ENCODE data around the gene CYB5D1. TPM values are rescaled to one million over a fixed set of nuclear protein-coding genes. Genes with fewer than 3 reads are reported as not detected.
"Not testable (repeated sequence)": the region's sequence is repeated elsewhere in the genome, so short reads cannot be mapped to it uniquely, and the experiment has no call there.

Gene CYB5D1
- 1 to 10 TPM; 7.3 to 7.9 TPM for total RNA-seq

- no peaks in the 10 kb centered on the region for H3K9me3 Mint-ChIP-seq
- H3K4me1 Mint-ChIP-seq, result peaks cover 26% of the 10 kb centered on the region
- ATAC-seq (ENCODE audit: low read depth) (peak; percentile 42), DNase-seq (peak; percentile 85)
- no peak within 1 kb of the TSS for H3K4me3 Mint-ChIP-seq
- peaks cover 7% of the 10 kb centered on the region for H3K36me3 Mint-ChIP-seq
- H3K27ac Mint-ChIP-seq, result no peak within 1 kb of the TSS
- H3K27me3 Mint-ChIP-seq, result no peaks in the 10 kb centered on the region
- POLR2A ChIA-PET, result interaction anchor here (0.6 to 1.7 kb wide), 13 partner anchors 11 to 315 kb away, joined by 3 to 21 read pairs (median 4); partner anchors contain the start of genes CNTROB, KDM6B and TRAPPC1
Observed at GRCh38 chr17:7857713-7858521, at the start of gene CYB5D1. Gene CYB5D1 (plus strand): TSS chr17:7858003. CDS start chr17:7858135, 132 bp downstream.

GRCh38 chr17:7809086-7809790, 48.6 kb upstream of the CYB5D1 start:
- Mint-ChIP-seq H3K27me3 (peaks cover 4% of the 10 kb centered on the region), H3K4me3 (no peak overlapping the region), H3K36me3 (no peaks in the 10 kb centered on the region), H3K4me1 (no peaks in the 10 kb centered on the region), H3K9me3 (no peaks in the 10 kb centered on the region), H3K27ac (no peak overlapping the region)
- no peak for DNase-seq
- POLR2A ChIA-PET, result no interaction called here
- ATAC-seq (ENCODE audit: low read depth), result no peak

- POLR2A ChIA-PET; DNase-seq; H3K27me3 Mint-ChIP-seq; H3K9me3 Mint-ChIP-seq; H3K4me1 Mint-ChIP-seq; H3K27ac Mint-ChIP-seq; H3K36me3 Mint-ChIP-seq; H3K4me3 Mint-ChIP-seq; ATAC-seq (ENCODE audit: low read depth): not testable (repeated sequence)
Observed at GRCh38 chr17:7809791-7810343, 47.9 kb upstream of the CYB5D1 start.

- peaks cover 4% of the 10 kb centered on the region for H3K27me3 Mint-ChIP-seq
- no peak overlapping the region for H3K4me3 Mint-ChIP-seq
- POLR2A ChIA-PET, result no interaction called here
- ATAC-seq (ENCODE audit: low read depth) (no peak), DNase-seq (no peak)
- H3K27ac Mint-ChIP-seq, result no peak overlapping the region
- no peaks in the 10 kb centered on the region for H3K4me1 Mint-ChIP-seq
- no peaks in the 10 kb centered on the region for H3K36me3 Mint-ChIP-seq
- H3K9me3 Mint-ChIP-seq, result no peaks in the 10 kb centered on the region
Observed at GRCh38 chr17:7811251-7811650, 46.6 kb upstream of the CYB5D1 start.

GRCh38 chr17:7814969-7815368, 42.8 kb upstream of the CYB5D1 start:
- H3K4me3 Mint-ChIP-seq, result no peak overlapping the region
- H3K9me3 Mint-ChIP-seq, result no peaks in the 10 kb centered on the region
- DNase-seq (no peak), ATAC-seq (ENCODE audit: low read depth) (no peak)
- H3K27me3 Mint-ChIP-seq, result no peaks in the 10 kb centered on the region
- H3K36me3 Mint-ChIP-seq, result no peaks in the 10 kb centered on the region
- no peak overlapping the region for H3K27ac Mint-ChIP-seq
- POLR2A ChIA-PET, result no interaction called here
- H3K4me1 Mint-ChIP-seq, result no peaks in the 10 kb centered on the region

- H3K36me3 Mint-ChIP-seq, result no peaks in the 10 kb centered on the region
- no peak overlapping the region for H3K4me3 Mint-ChIP-seq
- H3K27me3 Mint-ChIP-seq, result no peaks in the 10 kb centered on the region
- no peak for DNase-seq
- POLR2A ChIA-PET, result no interaction called here
- no peaks in the 10 kb centered on the region for H3K9me3 Mint-ChIP-seq
- ATAC-seq (ENCODE audit: low read depth), result no peak
- H3K27ac Mint-ChIP-seq, result no peak overlapping the region
- H3K4me1 Mint-ChIP-seq, result no peaks in the 10 kb centered on the region
Observed at GRCh38 chr17:7816926-7817642, 40.7 kb upstream of the CYB5D1 start.

- DNase-seq, result no peak
- no peaks in the 10 kb centered on the region for H3K4me1 Mint-ChIP-seq
- no peak overlapping the region for H3K27ac Mint-ChIP-seq
- H3K9me3 Mint-ChIP-seq, result no peaks in the 10 kb centered on the region
- POLR2A ChIA-PET, result no interaction called here
- no peak overlapping the region for H3K4me3 Mint-ChIP-seq
- no peak for ATAC-seq (ENCODE audit: low read depth)
- no peaks in the 10 kb centered on the region for H3K27me3 Mint-ChIP-seq
- no peaks in the 10 kb centered on the region for H3K36me3 Mint-ChIP-seq
Observed at GRCh38 chr17:7817643-7817964, 40.2 kb upstream of the CYB5D1 start.

GRCh38 chr17:7818026-7818425, 39.8 kb upstream of the CYB5D1 start:
- H3K9me3 Mint-ChIP-seq, result no peaks in the 10 kb centered on the region
- H3K27ac Mint-ChIP-seq, result no peak overlapping the region
- no peak overlapping the region for H3K4me3 Mint-ChIP-seq
- ATAC-seq (ENCODE audit: low read depth) (no peak), DNase-seq (no peak)
- no peaks in the 10 kb centered on the region for H3K36me3 Mint-ChIP-seq
- POLR2A ChIA-PET, result no interaction called here
- no peaks in the 10 kb centered on the region for H3K4me1 Mint-ChIP-seq
- no peaks in the 10 kb centered on the region for H3K27me3 Mint-ChIP-seq

GRCh38 chr17:7818746-7819645, 38.8 kb upstream of the CYB5D1 start:
- Mint-ChIP-seq H3K4me1 (no peaks in the 10 kb centered on the region), H3K36me3 (no peaks in the 10 kb centered on the region), H3K4me3 (no peak overlapping the region), H3K27ac (no peak overlapping the region), H3K27me3 (no peaks in the 10 kb centered on the region), H3K9me3 (no peaks in the 10 kb centered on the region)
- ATAC-seq (ENCODE audit: low read depth) (no peak), DNase-seq (no peak)
- POLR2A ChIA-PET, result no interaction called here

GRCh38 chr17:7820231-7820630, 37.6 kb upstream of the CYB5D1 start:
- Mint-ChIP-seq H3K27ac (peak overlapping the region; percentile 24), H3K27me3 (peaks cover 3% of the 10 kb centered on the region), H3K4me3 (no peak overlapping the region), H3K36me3 (no peaks in the 10 kb centered on the region), H3K4me1 (peaks cover 2% of the 10 kb centered on the region), H3K9me3 (no peaks in the 10 kb centered on the region)
- ATAC-seq (ENCODE audit: low read depth) (no peak), DNase-seq (no peak)
- POLR2A ChIA-PET, result interaction anchor here (1.5 kb wide), 1 partner anchor 170 kb away, joined by 4 read pairs; no protein-coding TSS in a partner anchor

GRCh38 chr17:7822126-7822525, 35.7 kb upstream of the CYB5D1 start:
- Mint-ChIP-seq H3K36me3 (no peaks in the 10 kb centered on the region), H3K4me3 (no peak overlapping the region), H3K9me3 (no peaks in the 10 kb centered on the region), H3K4me1 (peaks cover 2% of the 10 kb centered on the region), H3K27ac (no peak overlapping the region), H3K27me3 (peaks cover 5% of the 10 kb centered on the region)
- POLR2A ChIA-PET, result no interaction called here
- no peak for DNase-seq
- ATAC-seq (ENCODE audit: low read depth), result no peak

- H3K27me3 Mint-ChIP-seq, result peaks cover 10% of the 10 kb centered on the region
- H3K36me3 Mint-ChIP-seq, result no peaks in the 10 kb centered on the region
- ATAC-seq (ENCODE audit: low read depth) (no peak), DNase-seq (no peak)
- H3K9me3 Mint-ChIP-seq, result no peaks in the 10 kb centered on the region
- POLR2A ChIA-PET, result interaction anchor here (0.7 kb wide), 1 partner anchor 28 kb away, joined by 8 read pairs; no protein-coding TSS in a partner anchor
- H3K4me1 Mint-ChIP-seq, result peaks cover 2% of the 10 kb centered on the region
- H3K4me3 Mint-ChIP-seq, result no peak overlapping the region
- no peak overlapping the region for H3K27ac Mint-ChIP-seq
Observed at GRCh38 chr17:7823581-7824001, 34.2 kb upstream of the CYB5D1 start.
